ENCODE measurements around the gene SIL1.

- no peak for TF ChIP-seq CTCF (IDR thresholded peaks at IDR 0.05)
- TF ChIP-seq POLR2A (IDR thresholded peaks at IDR 0.05): no peak
- no peak for TF ChIP-seq POLR2AphosphoS5 (IDR thresholded peaks at IDR 0.05)
- TF ChIP-seq EP300 (IDR thresholded peaks at IDR 0.05): no peak
Observed at GRCh38 chr5:139138809-139139208, 59.4 kb downstream of the SIL1 start.
